ENCODE results near the gene EXOC3L2.
"Not testable (repeated sequence)": the region's sequence is repeated elsewhere in the genome, so short reads cannot be mapped to it uniquely, and the experiment has no call there.

Gene EXOC3L2

DNA sequence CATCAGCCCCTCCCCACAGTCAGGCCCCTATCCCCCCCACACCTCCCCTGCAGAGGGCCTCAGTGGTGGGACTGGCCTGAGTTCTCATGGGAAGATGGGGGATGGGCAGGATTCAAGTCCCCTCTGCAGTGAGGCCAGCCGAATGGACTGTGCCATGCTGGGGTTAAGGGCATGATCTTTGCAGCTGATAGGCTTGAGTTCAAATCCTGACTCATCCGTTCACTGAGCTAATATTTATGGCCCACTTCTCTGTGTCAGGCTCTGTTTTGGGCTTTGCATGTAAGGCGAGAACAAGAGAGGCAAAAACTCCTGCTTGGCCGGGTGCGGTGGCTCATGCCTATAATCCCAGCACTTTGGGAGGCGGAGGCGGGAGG, 26.5 kb upstream of the EXOC3L2 start:
- Histone ChIP-seq H3K9ac (ENCODE audit: low read length) (no peak overlapping the region), H3K4me3 (ENCODE audit: low read length) (no peak overlapping the region), H3K27me3 (ENCODE audit: control insufficient read depth, insufficient read depth, low read length) (no peaks in the 10 kb centered on the region), H3K9me3 (ENCODE audit: control insufficient read depth, low read length) (no peaks in the 10 kb centered on the region), H3K4me1 (ENCODE audit: control insufficient read depth, insufficient read depth, low read length) (no peaks in the 10 kb centered on the region), H3K36me3 (ENCODE audit: control insufficient read depth, insufficient read depth, low read length) (peaks cover 6% of the 10 kb centered on the region)

DNA sequence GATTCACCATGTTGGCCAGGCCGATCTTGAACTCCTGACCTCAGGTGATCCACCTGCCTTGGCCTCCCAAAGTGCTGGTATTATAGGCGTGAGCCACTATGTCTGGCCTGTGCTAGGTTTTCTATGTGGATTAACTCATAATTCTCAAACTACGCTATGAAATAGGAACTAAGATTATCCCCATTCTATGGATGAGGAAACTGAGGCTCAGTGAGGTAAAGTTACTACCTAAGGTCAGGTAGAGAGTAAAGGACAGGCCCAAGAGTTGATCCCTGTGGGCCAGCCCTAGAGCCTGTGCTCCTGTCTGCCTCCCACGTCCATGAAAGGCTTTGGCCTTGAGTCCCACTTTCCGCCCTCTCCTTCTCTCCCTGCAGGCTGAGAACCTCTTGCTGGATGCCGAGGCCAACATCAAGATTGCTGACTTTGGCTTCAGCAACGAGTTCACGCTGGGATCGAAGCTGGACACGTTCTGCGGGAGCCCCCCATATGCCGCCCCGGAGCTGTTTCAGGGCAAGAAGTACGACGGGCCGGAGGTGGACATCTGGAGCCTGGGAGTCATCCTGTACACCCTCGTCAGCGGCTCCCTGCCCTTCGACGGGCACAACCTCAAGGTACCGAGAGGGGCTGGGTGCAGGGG, 26.0 kb upstream of the EXOC3L2 start:
- Histone ChIP-seq H3K9ac (ENCODE audit: low read length) (no peak overlapping the region), H3K36me3 (ENCODE audit: control insufficient read depth, insufficient read depth, low read length) (peaks cover 6% of the 10 kb centered on the region), H3K27me3 (ENCODE audit: control insufficient read depth, insufficient read depth, low read length) (no peaks in the 10 kb centered on the region), H3K4me1 (ENCODE audit: control insufficient read depth, insufficient read depth, low read length) (no peaks in the 10 kb centered on the region), H3K4me3 (ENCODE audit: low read length) (no peak overlapping the region), H3K9me3 (ENCODE audit: control insufficient read depth, low read length) (no peaks in the 10 kb centered on the region)

DNA sequence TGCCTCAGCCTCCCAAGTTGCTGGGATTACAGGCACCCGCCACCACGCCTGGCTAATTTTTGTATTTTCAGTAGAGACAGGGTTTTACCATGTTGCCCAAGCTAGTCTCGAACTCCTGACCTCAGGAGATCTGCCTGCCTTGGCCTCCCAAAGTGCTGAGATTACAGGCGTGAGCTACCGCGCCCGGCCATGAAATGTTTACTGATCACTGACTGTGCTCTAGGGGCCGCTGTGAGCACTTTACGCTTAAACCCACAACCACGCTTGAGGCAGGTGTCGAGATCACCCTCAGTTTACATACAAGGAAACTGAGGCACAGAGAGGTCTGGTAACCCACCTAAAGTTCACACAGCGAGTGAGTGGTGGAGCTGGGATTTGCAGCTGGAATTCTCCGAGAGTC, 24.7 kb upstream of the EXOC3L2 start:
- H3K4me1 ChIP-seq (ENCODE audit: control insufficient read depth, insufficient read depth, low read length); H3K36me3 ChIP-seq (ENCODE audit: control insufficient read depth, insufficient read depth, low read length): not testable (repeated sequence)

DNA sequence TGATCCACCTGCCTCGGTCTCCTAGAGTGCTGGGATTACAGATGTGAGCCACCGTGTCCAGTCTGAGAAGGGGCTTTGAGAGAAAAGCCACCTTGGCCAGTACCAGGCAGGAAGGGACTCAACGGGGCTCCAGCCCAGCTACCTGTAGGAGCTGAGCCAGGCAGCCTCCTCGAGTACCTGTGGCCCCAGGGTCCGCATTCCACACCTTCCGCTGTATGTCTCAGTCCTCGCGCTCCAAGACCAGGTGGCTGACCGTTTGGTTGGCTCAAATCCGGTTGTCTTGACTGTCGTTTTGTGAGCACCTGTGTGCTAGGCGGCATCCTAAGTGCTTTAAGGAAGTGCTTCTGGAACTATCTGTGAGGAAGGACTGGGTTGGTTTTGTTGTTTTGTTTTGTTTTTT, 22.1 kb upstream of the EXOC3L2 start:
- Histone ChIP-seq H3K9me3 (ENCODE audit: control insufficient read depth, low read length) (no peaks in the 10 kb centered on the region), H3K4me1 (ENCODE audit: control insufficient read depth, insufficient read depth, low read length) (no peaks in the 10 kb centered on the region), H3K9ac (ENCODE audit: low read length) (no peak overlapping the region), H3K36me3 (ENCODE audit: control insufficient read depth, insufficient read depth, low read length) (peaks cover 6% of the 10 kb centered on the region), H3K4me3 (ENCODE audit: low read length) (no peak overlapping the region), H3K27me3 (ENCODE audit: control insufficient read depth, insufficient read depth, low read length) (no peaks in the 10 kb centered on the region)

More for the DNA sequence above, 24.7 kb upstream of the EXOC3L2 start:
- not testable (repeated sequence) for H3K27me3 ChIP-seq (ENCODE audit: control insufficient read depth, insufficient read depth, low read length); H3K9me3 ChIP-seq (ENCODE audit: control insufficient read depth, low read length); H3K9ac ChIP-seq (ENCODE audit: low read length); H3K4me3 ChIP-seq (ENCODE audit: low read length)

DNA sequence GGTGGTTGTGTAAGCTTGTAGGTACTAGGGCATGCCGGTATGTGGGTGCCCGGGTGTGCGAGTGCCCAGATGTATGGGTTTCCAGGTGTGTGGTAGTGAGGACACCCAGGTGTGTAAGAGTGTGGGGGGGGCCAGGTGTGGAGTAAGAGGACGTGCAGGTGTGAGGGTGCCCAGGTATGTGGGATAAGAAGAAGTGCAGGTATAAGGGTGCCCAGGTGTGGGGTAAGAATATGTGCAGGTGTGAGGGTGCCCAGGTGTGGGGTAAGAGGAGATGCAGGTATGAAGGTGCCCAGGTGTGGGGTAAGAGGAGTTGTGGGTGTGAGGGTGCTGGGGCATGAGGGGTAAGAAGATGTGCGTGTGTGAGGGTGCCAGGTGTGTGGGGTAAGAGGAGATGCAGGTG, 20.2 kb upstream of the EXOC3L2 start:
- Histone ChIP-seq H3K4me3 (ENCODE audit: low read length) (no peak overlapping the region), H3K9me3 (ENCODE audit: control insufficient read depth, low read length) (no peaks in the 10 kb centered on the region), H3K27me3 (ENCODE audit: control insufficient read depth, insufficient read depth, low read length) (no peaks in the 10 kb centered on the region), H3K36me3 (ENCODE audit: control insufficient read depth, insufficient read depth, low read length) (no peaks in the 10 kb centered on the region), H3K4me1 (ENCODE audit: control insufficient read depth, insufficient read depth, low read length) (no peaks in the 10 kb centered on the region), H3K9ac (ENCODE audit: low read length) (no peak overlapping the region)

DNA sequence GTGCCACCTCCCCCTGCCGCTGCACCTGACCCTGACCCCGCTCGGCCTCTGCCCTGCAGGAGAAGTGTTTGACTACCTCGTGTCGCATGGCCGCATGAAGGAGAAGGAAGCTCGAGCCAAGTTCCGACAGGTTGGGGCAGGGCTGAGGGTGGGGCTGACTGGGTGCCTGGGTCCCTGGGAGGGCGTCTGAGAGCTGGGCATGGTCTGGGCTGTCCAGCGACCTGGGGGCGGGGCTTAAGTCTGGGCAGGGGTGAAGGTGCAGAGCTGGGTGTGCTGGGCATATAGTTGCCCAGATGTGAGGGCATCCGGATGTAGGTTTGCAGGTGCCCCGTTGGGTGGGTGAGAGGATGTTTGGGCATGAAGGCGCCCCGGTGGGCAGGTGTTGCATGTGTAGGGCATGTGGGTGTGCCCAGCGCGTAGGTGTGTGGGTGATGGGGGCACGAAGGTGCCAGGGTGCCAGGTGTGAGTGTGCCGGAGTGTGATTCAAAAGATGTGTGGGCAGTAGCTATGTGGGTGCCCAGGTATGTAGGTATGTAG, 19.6 kb upstream of the EXOC3L2 start:
- Histone ChIP-seq H3K4me1 (ENCODE audit: control insufficient read depth, insufficient read depth, low read length) (no peaks in the 10 kb centered on the region), H3K27me3 (ENCODE audit: control insufficient read depth, insufficient read depth, low read length) (no peaks in the 10 kb centered on the region), H3K9me3 (ENCODE audit: control insufficient read depth, low read length) (no peaks in the 10 kb centered on the region), H3K9ac (ENCODE audit: low read length) (no peak overlapping the region), H3K36me3 (ENCODE audit: control insufficient read depth, insufficient read depth, low read length) (no peaks in the 10 kb centered on the region), H3K4me3 (ENCODE audit: low read length) (no peak overlapping the region)

DNA sequence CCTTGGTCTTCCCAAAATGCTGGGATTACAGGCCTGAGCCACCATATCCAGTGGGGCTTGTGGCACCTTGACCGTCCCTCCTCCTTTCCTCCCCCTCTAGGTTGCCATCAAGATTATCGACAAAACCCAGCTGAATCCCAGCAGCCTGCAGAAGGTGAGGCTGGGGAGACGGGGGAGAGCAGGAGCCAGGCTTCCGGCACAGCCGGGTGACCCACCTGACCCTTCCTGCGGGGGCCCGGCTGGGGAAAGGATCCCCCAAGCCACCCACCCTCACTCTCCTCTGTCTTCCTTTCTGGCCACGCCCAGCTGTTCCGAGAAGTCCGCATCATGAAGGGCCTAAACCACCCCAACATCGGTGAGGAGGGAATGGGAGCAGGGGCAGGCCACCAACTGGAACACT, 17.8 kb upstream of the EXOC3L2 start:
- no peaks in the 10 kb centered on the region for H3K4me1 ChIP-seq (ENCODE audit: control insufficient read depth, insufficient read depth, low read length)
- no peak overlapping the region for H3K4me3 ChIP-seq (ENCODE audit: low read length)
- no peaks in the 10 kb centered on the region for H3K27me3 ChIP-seq (ENCODE audit: control insufficient read depth, insufficient read depth, low read length)
- H3K9me3 ChIP-seq (ENCODE audit: control insufficient read depth, low read length): no peaks in the 10 kb centered on the region
- no peak overlapping the region for H3K9ac ChIP-seq (ENCODE audit: low read length)
- no peaks in the 10 kb centered on the region for H3K36me3 ChIP-seq (ENCODE audit: control insufficient read depth, insufficient read depth, low read length)

DNA sequence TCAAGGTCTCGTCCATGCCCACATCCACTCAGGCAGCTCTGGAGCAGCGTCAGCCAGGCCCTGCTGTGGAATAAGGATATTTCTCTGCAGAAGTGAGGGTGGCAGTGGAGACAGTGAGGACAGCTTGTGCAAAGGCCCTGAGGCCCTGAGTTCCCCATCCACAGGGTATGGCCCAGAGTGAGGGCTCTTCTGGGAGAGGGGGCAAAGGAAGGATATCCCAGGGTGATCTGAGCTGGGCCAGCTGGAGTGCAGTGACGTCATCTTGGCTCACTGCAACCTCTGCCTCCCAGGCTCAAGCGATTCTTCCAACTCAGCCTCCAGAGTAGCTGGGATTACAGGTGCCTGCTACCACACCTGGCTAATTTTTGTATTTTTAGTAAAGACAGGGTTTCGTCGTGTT, 17.4 kb upstream of the EXOC3L2 start:
- no peak overlapping the region for H3K4me3 ChIP-seq (ENCODE audit: low read length)
- no peaks in the 10 kb centered on the region for H3K27me3 ChIP-seq (ENCODE audit: control insufficient read depth, insufficient read depth, low read length)
- H3K9ac ChIP-seq (ENCODE audit: low read length): no peak overlapping the region
- no peaks in the 10 kb centered on the region for H3K4me1 ChIP-seq (ENCODE audit: control insufficient read depth, insufficient read depth, low read length)
- H3K36me3 ChIP-seq (ENCODE audit: control insufficient read depth, insufficient read depth, low read length): no peaks in the 10 kb centered on the region
- H3K9me3 ChIP-seq (ENCODE audit: control insufficient read depth, low read length): no peaks in the 10 kb centered on the region

DNA sequence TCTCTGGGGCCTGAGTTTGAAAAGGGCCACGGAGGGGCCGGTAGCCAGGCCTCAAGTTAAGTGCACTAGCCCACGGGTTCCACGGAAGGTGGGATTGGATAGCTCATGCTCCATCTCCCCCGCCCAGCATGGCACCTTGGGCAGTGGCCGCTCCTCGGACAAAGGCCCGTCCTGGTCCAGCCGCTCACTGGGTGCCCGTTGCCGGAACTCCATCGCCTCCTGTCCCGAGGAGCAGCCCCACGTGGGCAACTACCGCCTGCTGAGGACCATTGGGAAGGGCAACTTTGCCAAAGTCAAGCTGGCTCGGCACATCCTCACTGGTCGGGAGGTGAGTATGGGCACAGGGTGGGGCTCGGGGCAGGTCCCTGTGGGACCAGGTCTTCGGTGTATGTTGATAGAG, 13.7 kb upstream of the EXOC3L2 start:
- Histone ChIP-seq H3K36me3 (ENCODE audit: control insufficient read depth, insufficient read depth, low read length) (no peaks in the 10 kb centered on the region), H3K4me3 (ENCODE audit: low read length) (no peak overlapping the region), H3K27me3 (ENCODE audit: control insufficient read depth, insufficient read depth, low read length) (no peaks in the 10 kb centered on the region), H3K4me1 (ENCODE audit: control insufficient read depth, insufficient read depth, low read length) (peaks cover 7% of the 10 kb centered on the region), H3K9ac (ENCODE audit: low read length) (no peak overlapping the region), H3K9me3 (ENCODE audit: control insufficient read depth, low read length) (no peaks in the 10 kb centered on the region)

DNA sequence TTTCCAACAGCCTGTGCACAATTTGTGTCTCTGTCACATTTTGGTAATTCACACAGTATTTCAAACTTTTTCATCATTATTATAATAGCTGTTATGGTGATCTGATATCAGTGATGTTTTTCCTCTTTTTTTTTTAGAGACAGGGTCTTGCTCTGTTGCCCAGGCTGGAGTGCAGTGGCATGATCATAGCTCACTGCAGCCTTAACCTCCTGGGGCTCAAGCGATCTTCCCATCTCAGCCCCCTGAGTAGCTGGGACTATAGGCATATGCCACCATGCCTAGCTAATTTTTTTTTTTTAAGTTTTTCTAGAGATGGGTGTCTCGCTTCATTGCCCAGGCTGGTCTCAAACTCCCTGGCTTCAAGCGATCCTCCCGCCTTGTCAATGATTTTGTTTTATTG, 11.6 kb upstream of the EXOC3L2 start:
- Histone ChIP-seq H3K27me3 (ENCODE audit: control insufficient read depth, insufficient read depth, low read length) (no peaks in the 10 kb centered on the region), H3K4me1 (ENCODE audit: control insufficient read depth, insufficient read depth, low read length) (peaks cover 26% of the 10 kb centered on the region), H3K36me3 (ENCODE audit: control insufficient read depth, insufficient read depth, low read length) (no peaks in the 10 kb centered on the region)

DNA sequence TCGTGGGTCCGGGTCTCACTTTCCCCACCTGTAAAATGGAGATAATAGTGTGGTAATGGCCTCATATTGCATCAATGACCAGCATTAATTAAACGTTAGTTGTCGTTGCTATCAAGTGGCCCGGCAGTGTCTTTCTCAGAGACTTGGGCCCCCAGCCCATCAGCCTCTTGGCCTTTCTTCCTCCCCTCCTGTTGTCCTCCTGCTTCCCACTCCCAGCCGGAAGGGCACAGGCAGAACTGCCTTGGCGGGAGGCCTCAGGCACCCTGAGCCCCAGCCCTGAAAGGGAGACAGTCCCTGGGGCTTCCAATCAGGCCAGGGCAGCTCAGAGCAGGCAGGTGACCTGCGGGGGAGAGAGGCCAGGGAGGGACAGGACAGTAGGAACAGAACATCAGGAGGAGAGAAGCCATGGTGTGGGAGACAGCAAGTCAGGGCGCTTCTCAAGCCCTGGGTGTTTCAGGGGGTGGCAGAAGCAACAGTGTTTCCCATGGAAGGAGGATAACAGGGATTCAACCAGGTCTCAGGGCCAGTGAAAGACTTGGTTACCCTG, 10.5 kb upstream of the EXOC3L2 start:
- H3K36me3 ChIP-seq (ENCODE audit: control insufficient read depth, insufficient read depth, low read length): no peaks in the 10 kb centered on the region
- no peak overlapping the region for H3K9ac ChIP-seq (ENCODE audit: low read length)
- H3K4me1 ChIP-seq (ENCODE audit: control insufficient read depth, insufficient read depth, low read length): peaks cover 28% of the 10 kb centered on the region
- no peaks in the 10 kb centered on the region for H3K9me3 ChIP-seq (ENCODE audit: control insufficient read depth, low read length)
- H3K4me3 ChIP-seq (ENCODE audit: low read length): no peak overlapping the region
- H3K27me3 ChIP-seq (ENCODE audit: control insufficient read depth, insufficient read depth, low read length): no peaks in the 10 kb centered on the region

More for the DNA sequence above, 11.6 kb upstream of the EXOC3L2 start:
- Histone ChIP-seq H3K9ac (ENCODE audit: low read length) (no peak overlapping the region), H3K4me3 (ENCODE audit: low read length) (no peak overlapping the region), H3K9me3 (ENCODE audit: control insufficient read depth, low read length) (no peaks in the 10 kb centered on the region)

DNA sequence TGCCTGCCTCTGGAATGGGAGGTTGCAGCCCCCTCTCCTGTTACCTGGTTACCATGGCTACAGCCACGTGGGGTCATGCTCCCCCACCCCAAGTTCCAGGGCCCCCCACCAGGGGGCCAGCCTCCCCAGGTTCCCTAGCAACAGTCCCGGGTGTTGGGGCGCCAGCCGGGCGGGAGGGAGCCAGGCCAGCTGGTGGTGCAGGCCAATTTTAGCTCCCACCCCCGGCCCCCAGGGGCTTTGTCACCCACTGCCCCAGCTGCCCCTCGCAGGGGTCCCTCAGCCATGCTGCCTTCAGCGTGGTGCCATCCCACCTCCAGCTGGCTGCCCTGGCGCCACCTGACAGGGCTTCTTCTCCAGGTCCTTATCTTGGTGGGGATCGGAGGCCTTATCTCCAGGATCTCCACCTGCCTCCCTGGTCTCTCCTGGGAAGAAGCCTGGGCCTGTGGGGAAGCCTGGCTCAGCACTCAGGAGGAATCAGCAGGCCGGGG, 8.9 kb upstream of the EXOC3L2 start:
- peaks cover 33% of the 10 kb centered on the region for H3K4me1 ChIP-seq (ENCODE audit: control insufficient read depth, insufficient read depth, low read length)
- no peak overlapping the region for H3K4me3 ChIP-seq (ENCODE audit: low read length)

More for the DNA sequence above, 8.9 kb upstream of the EXOC3L2 start:
- Histone ChIP-seq H3K36me3 (ENCODE audit: control insufficient read depth, insufficient read depth, low read length) (no peaks in the 10 kb centered on the region), H3K27me3 (ENCODE audit: control insufficient read depth, insufficient read depth, low read length) (no peaks in the 10 kb centered on the region), H3K9me3 (ENCODE audit: control insufficient read depth, low read length) (no peaks in the 10 kb centered on the region), H3K9ac (ENCODE audit: low read length) (no peak overlapping the region)
